Right lobe of liver (tissue), 6 donors: Measurements from ENCODE around the gene ITPKC. TPM values are rescaled to one million over a fixed set of nuclear protein-coding genes. Genes with fewer than 3 reads are reported as not detected.

Experiments used
- ATAC-seq, 4 donors: fragments of 200-7000 bp; cut with Tn5 transposase; one replicate each; pipeline ENCODE4 v1.9.1; 2020; ENCODE audit warnings: mild to moderate bottlenecking in 4 of 4, moderate library complexity in 4 of 4
- DNase-seq, 3 donors: peaks; one replicate each; pipeline ENCODE4 v3.0.0-alpha.2; 2020
- H3K27ac ChIP-seq, 3 donors: fragments of 200-600 bp; one replicate each; pipeline ENCODE4 v1.8.0; 2022
- H3K27me3 ChIP-seq, 2 donors: fragments of 200-600 bp; one replicate each; pipeline ENCODE4 v1.8.0; 2022
- H3K36me3 ChIP-seq, 4 donors: fragments of 200-600 bp; sonication (generic) in 1 of 4; one replicate each; pipeline versions ENCODE4 v1.5.1 to v1.8.0; 2017 to 2022; ENCODE audit warnings: control low read depth in 1 of 4
- H3K4me1 ChIP-seq, 4 donors: fragments of 200-600 bp; sonication (generic) in 1 of 4; one replicate each; pipeline versions ENCODE4 v1.5.1 to v1.8.0; 2017 to 2022; ENCODE audit warnings: control low read depth in 1 of 4
- H3K4me3 ChIP-seq, 3 donors: fragments of 200-600 bp; one replicate each; pipeline ENCODE4 v1.8.0; 2022
- H3K9me3 ChIP-seq, 4 donors: fragments of 200-600 bp; sonication (generic) in 1 of 4; one replicate each; pipeline versions ENCODE4 v1.5.1 to v1.8.0; 2017 to 2022; ENCODE audit warnings: control low read depth in 1 of 4
- POLR2A ChIP-seq: fragments of 450-650 bp; IDR thresholded peaks from one replicate; pipeline ENCODE4 v1.6.1; 2017; ENCODE audit warnings: antibody characterized with exemption, mild to moderate bottlenecking
- WGBS: methylation state at CpG from one replicate; pipeline ENCODE4 v1.1.6; 2018; ENCODE audit warnings: low coverage, low lambda C conversion rate; ENCODE audit not compliant: insufficient coverage; ENCODE audit errors: missing lambda C conversion rate; 5-methylcytosine and 5-hydroxymethylcytosine counted together
- intact Hi-C, 2 donors: fragments of 100-400 bp; cut with DNase I; formaldehyde crosslinking; loops; one replicate each; pipeline versions ENCODE4 v1.11.2 to v1.14.1; 2022
- total RNA-seq, 6 experiments: library from RNA; depleted of rRNA in 2 of 6; stranded (reverse); fragments of >200 nt in 2 of 6; fragmentation: NEBNext Ultra II Directional in 3 of 6; extraction: Animal tissue kit (Norgen Biotek cat#: 25700) in 3 of 6; gene quantifications; one replicate each; pipeline versions ENCODE4 v1.1.0 to v1.2.4, GENCODE V29; 2016 to 2023
- TF ChIP-seq, protein P1 (sequence below), 4 donors: fragments of 200-600 bp in 3 of 4; fragments of 450-650 bp in 1 of 4; IDR thresholded peaks; one replicate each; pipeline versions ENCODE4 v1.5.1 to v1.8.0; 2016 to 2022; ENCODE audit warnings: antibody characterized with exemption in 4 of 4, mild to moderate bottlenecking in 2 of 4
- donor health status: DM: no; HTN: yes; CAD: no.
- donor health status: DM: no; HTN: no; CAD: no.
- donor health status: DM: no; HTN: no; CAD: no.
- donor health status: DM: no; HTN: yes; CAD: no.
- donor health status: DM: no; HTN: yes; CAD: no.

Gene ITPKC
- total RNA-seq, 6 experiments from 2014 or later: 6.8 to 19.7 (median 11.1) TPM

DNA sequence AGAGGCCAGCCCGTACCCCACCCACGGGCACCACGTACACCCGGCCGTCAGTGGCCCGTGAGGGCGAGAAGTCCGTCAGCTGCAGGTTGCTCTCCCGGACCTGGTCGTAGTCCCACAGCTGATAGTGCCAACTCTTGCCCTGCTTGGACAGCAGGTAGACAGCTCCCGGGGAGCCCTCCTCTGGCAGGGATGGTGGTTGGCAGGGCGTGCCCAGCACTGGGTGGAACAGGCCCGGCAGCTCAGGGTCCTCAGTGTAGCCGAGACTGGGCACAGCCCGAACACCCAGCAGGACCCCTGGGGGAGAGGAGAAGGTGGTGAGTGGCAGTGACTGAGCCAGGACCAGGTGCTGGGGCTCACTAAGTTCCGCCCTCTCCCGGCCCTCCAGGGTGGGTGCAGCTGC lies 25.6 kb downstream of the ITPKC start:
- H3K9me3 ChIP-seq: no peaks in the 10 kb centered on the region
- DNase-seq (peak; percentile 50 to 81 (median 78)), ATAC-seq (peak; percentile 56 to 86 (median 68))
- WGBS: 0% methylated on average over 1 of the region's 17 CpGs
- no peak overlapping the region for H3K27ac ChIP-seq
- TF ChIP-seq, protein P1, sequence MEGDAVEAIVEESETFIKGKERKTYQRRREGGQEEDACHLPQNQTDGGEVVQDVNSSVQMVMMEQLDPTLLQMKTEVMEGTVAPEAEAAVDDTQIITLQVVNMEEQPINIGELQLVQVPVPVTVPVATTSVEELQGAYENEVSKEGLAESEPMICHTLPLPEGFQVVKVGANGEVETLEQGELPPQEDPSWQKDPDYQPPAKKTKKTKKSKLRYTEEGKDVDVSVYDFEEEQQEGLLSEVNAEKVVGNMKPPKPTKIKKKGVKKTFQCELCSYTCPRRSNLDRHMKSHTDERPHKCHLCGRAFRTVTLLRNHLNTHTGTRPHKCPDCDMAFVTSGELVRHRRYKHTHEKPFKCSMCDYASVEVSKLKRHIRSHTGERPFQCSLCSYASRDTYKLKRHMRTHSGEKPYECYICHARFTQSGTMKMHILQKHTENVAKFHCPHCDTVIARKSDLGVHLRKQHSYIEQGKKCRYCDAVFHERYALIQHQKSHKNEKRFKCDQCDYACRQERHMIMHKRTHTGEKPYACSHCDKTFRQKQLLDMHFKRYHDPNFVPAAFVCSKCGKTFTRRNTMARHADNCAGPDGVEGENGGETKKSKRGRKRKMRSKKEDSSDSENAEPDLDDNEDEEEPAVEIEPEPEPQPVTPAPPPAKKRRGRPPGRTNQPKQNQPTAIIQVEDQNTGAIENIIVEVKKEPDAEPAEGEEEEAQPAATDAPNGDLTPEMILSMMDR (IDR thresholded peaks at IDR 0.05): peak in 1 of 4 donors; percentile 25
- no peak for TF ChIP-seq POLR2A
- H3K36me3 ChIP-seq: peaks cover 0 to 17% (median under 1%) of the 10 kb centered on the region in 4 donors
- no peaks in the 10 kb centered on the region for H3K27me3 ChIP-seq
- peaks cover 0 to 7% (median 0%) of the 10 kb centered on the region in 4 donors for H3K4me1 ChIP-seq
- no peak overlapping the region for H3K4me3 ChIP-seq
- intact Hi-C loops: no loop called here

GRCh38 chr19:40742886-40743285 lies 26.0 kb downstream of the ITPKC start:
- ATAC-seq (no peak), DNase-seq (no peak)
- Histone ChIP-seq H3K27ac (no peak overlapping the region), H3K9me3 (no peaks in the 10 kb centered on the region), H3K4me1 (peaks cover 0 to 7% (median 0%) of the 10 kb centered on the region in 4 donors), H3K36me3 (peaks cover 0 to 13% (median 0%) of the 10 kb centered on the region in 4 donors), H3K27me3 (no peaks in the 10 kb centered on the region), H3K4me3 (no peak overlapping the region)
- intact Hi-C loops: no loop called here
- WGBS: 80% methylated on average over 1 of the region's 12 CpGs
- TF ChIP-seq, protein P1 (IDR thresholded peaks at IDR 0.05): no peak
- TF ChIP-seq POLR2A: no peak

DNA sequence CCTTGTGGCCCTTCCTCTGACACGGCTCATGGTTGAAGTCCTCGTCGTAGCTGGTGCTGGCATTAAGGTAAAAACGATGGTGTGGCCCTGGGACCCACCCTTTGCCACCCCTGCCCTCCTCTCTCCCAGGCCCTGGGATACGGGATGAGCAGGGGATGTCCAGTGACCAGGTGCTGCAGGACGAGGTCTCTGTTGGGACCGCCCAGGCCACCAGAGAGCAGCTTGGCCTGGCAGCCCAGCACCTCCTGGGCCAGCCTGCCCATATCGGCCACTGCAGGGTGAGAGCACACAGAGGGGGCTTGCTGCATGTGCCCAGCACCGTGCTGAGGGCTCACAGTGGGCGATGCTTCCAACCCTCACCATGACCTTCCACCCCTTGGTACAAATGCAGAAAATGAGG lies 27.0 kb downstream of the ITPKC start:
- DNase-seq (no peak), ATAC-seq (no peak)
- peaks cover 0 to 12% (median 0%) of the 10 kb centered on the region in 4 donors for H3K4me1 ChIP-seq
- H3K27ac ChIP-seq: no peak overlapping the region
- intact Hi-C loops: no loop called here
- TF ChIP-seq POLR2A: no peak
- TF ChIP-seq, protein P1 (IDR thresholded peaks at IDR 0.05): no peak
- no peak overlapping the region for H3K4me3 ChIP-seq
- no peaks in the 10 kb centered on the region for H3K27me3 ChIP-seq
- WGBS: 83% methylated on average over 1 of the region's 10 CpGs
- peaks cover 0 to 8% (median 0%) of the 10 kb centered on the region in 4 donors for H3K36me3 ChIP-seq
- no peaks in the 10 kb centered on the region for H3K9me3 ChIP-seq

- intact Hi-C loops: no loop called here
- DNase-seq (no peak), ATAC-seq (peak; percentile 14 to 35 (median 19))
- H3K36me3 ChIP-seq: no peaks in the 10 kb centered on the region
- no peaks in the 10 kb centered on the region for H3K9me3 ChIP-seq
- 100% methylated on average over 1 of the region's 17 CpGs for WGBS
- H3K27ac ChIP-seq: no peak overlapping the region
- no peak for TF ChIP-seq POLR2A
- TF ChIP-seq, protein P1 (IDR thresholded peaks at IDR 0.05): peak in 2 of 4 donors; percentile 18 to 19
- H3K4me1 ChIP-seq: peaks cover 0 to 20% (median 4%) of the 10 kb centered on the region in 4 donors
- no peak overlapping the region for H3K4me3 ChIP-seq
- no peaks in the 10 kb centered on the region for H3K27me3 ChIP-seq
Measured at GRCh38 chr19:40744554-40745401, 27.9 kb downstream of the ITPKC start.
